Lung (tissue), 12 donors: ENCODE results near the gene ZNF48. TPM values are rescaled to one million over a fixed set of nuclear protein-coding genes. Genes with fewer than 3 reads are reported as not detected.

ENCODE experiments used
- ATAC-seq: fragments of 200-7000 bp; cut with Tn5 transposase; one replicate; pipeline ENCODE4 v1.9.1; 2020; ENCODE audit warnings: moderate number of reproducible peaks; ENCODE audit not compliant: insufficient read depth, low FRiP score
- DNase-seq, 3 donors: peaks; one replicate each; pipeline ENCODE4 v3.0.0-alpha.2; 2013 to 2017
- H3K27ac ChIP-seq, 2 donors: one replicate each; pipeline ENCODE4 v1.5.1; 2013; ENCODE audit warnings: mild to moderate bottlenecking in 2 of 2, moderate library complexity in 2 of 2, control low read depth in 1 of 2, inconsistent platforms in 1 of 2, low read depth in 1 of 2, low read length in 1 of 2
- H3K27me3 ChIP-seq, 3 donors: one replicate each; pipeline ENCODE4 v1.5.1; 2013; ENCODE audit warnings: low read length in 2 of 3; ENCODE audit not compliant: control insufficient read depth in 3 of 3, insufficient read depth in 3 of 3
- H3K36me3 ChIP-seq, 4 donors: one replicate each; pipeline ENCODE4 v1.5.1; 2013; ENCODE audit warnings: low read length in 4 of 4, mild to moderate bottlenecking in 1 of 4, moderate library complexity in 1 of 4; ENCODE audit not compliant: control insufficient read depth in 4 of 4, insufficient read depth in 4 of 4
- H3K4me1 ChIP-seq, 5 donors: one replicate each; pipeline ENCODE4 v1.5.1; 2013; ENCODE audit warnings: low read length in 5 of 5, mild to moderate bottlenecking in 2 of 5, moderate library complexity in 1 of 5; ENCODE audit not compliant: control insufficient read depth in 5 of 5, insufficient read depth in 5 of 5
- H3K4me3 ChIP-seq: one replicate; pipeline ENCODE4 v1.5.1; 2013; ENCODE audit warnings: mild to moderate bottlenecking, control low read depth, moderate library complexity
- H3K9ac ChIP-seq, 2 donors: one replicate each; pipeline ENCODE4 v1.5.1; 2013; ENCODE audit warnings: low read length in 2 of 2, control low read depth in 1 of 2; ENCODE audit not compliant: insufficient read depth in 1 of 2
- H3K9me3 ChIP-seq, 4 donors: one replicate each; pipeline ENCODE4 v1.5.1; 2013; ENCODE audit warnings: low read length in 3 of 4, mild to moderate bottlenecking in 1 of 4, moderate library complexity in 1 of 4; ENCODE audit not compliant: control insufficient read depth in 4 of 4, insufficient read depth in 3 of 4
- WGBS, 2 donors: extraction: QIAGEN DNeasy Blood & Tissue Kit; methylation state at CpG; one replicate each; pipeline ENCODE4 v1.1.7; 2013; 5-methylcytosine and 5-hydroxymethylcytosine counted together
- polyA plus RNA-seq, 2 donors: library from polyadenylated mRNA; stranded (reverse); fragments of 200-250 nt; gene quantifications; one replicate each; pipeline ENCODE4 v1.2.1, GENCODE V29; 2013
- total RNA-seq, 2 donors: library from RNA; depleted of rRNA in 1 of 2; stranded (reverse); fragments of >200 nt in 1 of 2; gene quantifications; one replicate each; pipeline ENCODE4 v1.2.1, GENCODE V29; 2014 to 2021
- TF ChIP-seq, protein P1 (sequence below): IDR thresholded peaks from 2 replicates; pipeline ENCODE4 v1.5.1; 2012; ENCODE audit warnings: mild to moderate bottlenecking; ENCODE audit errors: control extremely low read depth, extremely low read depth
- donor health status: control.
- donor health status: control.
- donor health status: Bipolar disorder and iron deficiency.
- donor health status: healthy.
- donor health status: DM: yes; HTN: yes; CAD: no.

The ZNF48 gene
- total and polyA plus RNA-seq, 4 donors, result 4.2 to 8.0 (median 5.0) TPM

DNA sequence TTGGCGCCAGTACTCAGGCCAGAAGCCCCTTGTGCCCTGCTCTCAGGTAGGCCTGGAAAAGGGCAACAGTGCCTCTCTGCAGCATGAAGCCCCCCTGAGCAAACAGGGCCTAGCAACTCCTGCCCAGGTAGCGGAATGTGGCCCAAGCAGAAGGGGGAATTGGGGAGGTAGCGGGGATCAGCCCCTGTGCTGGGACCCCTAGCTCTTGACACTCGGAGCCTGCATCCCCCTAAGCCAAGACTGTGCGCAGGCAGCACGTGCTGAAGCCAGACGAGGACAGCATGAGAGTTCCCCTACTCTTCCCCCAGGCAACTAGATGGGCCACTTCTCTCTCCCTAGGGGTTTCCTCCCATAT, 39.3 kb upstream of the ZNF48 start:
- ATAC-seq, result no peak
- 46 to 52% methylated on average over 7 of the region's 7 CpGs for WGBS, 2 donors
- peak overlapping the region; percentile 84 to 97 for H3K27ac ChIP-seq
- no peaks in the 10 kb centered on the region for H3K9me3 ChIP-seq
- peak overlapping the region; percentile 68 for H3K4me3 ChIP-seq
- H3K4me1 ChIP-seq, result peaks cover 5 to 30% (median 8%) of the 10 kb centered on the region in 5 donors
- no peaks in the 10 kb centered on the region for H3K27me3 ChIP-seq
- no peak for DNase-seq
- TF ChIP-seq, protein P1, sequence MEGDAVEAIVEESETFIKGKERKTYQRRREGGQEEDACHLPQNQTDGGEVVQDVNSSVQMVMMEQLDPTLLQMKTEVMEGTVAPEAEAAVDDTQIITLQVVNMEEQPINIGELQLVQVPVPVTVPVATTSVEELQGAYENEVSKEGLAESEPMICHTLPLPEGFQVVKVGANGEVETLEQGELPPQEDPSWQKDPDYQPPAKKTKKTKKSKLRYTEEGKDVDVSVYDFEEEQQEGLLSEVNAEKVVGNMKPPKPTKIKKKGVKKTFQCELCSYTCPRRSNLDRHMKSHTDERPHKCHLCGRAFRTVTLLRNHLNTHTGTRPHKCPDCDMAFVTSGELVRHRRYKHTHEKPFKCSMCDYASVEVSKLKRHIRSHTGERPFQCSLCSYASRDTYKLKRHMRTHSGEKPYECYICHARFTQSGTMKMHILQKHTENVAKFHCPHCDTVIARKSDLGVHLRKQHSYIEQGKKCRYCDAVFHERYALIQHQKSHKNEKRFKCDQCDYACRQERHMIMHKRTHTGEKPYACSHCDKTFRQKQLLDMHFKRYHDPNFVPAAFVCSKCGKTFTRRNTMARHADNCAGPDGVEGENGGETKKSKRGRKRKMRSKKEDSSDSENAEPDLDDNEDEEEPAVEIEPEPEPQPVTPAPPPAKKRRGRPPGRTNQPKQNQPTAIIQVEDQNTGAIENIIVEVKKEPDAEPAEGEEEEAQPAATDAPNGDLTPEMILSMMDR, result no peak
- H3K9ac ChIP-seq, result peak overlapping the region; percentile 83 to 90
- H3K36me3 ChIP-seq, result peaks cover 0 to 51% (median 18%) of the 10 kb centered on the region in 4 donors

DNA sequence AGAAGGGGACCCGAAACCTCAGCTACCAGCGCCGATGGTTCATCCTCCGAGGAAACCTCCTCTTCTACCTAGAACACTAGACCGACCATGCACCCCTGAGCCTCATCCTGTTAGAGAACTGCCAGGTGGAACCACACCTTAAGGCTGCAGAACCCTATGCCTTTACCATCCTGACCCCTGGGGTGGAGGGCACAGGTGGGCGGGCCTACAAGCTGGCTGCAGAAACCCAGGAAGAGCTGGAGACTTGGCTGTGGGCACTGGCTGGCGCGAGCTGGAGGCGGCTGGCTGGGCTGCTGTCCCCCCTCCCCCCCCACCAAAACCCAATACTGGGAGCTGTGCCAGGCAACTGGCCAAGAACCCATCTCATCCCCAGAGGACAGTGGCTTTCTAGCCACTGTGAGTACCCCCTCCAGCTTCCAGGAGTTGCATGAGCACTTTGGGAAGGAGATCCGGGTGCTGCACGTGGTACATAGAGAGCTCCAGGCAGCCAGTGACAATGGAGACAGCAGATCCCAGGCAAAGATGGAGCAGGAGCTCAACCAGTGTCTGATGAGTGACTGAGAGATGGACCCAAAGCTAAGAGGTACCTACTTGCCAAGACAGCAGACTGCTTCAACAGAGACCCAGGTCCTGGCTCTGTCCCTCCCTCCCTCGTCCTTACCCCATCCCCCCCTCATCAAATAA, 38.7 kb upstream of the ZNF48 start:
- no peaks in the 10 kb centered on the region for H3K27me3 ChIP-seq
- H3K9me3 ChIP-seq, result no peaks in the 10 kb centered on the region
- DNase-seq (no peak), ATAC-seq (no peak)
- 73 to 78% methylated on average over 12 of the region's 12 CpGs for WGBS, 2 donors
- H3K27ac ChIP-seq, result peak overlapping the region in 1 of 2 donors; percentile 97
- peaks cover 5 to 30% (median 8%) of the 10 kb centered on the region in 5 donors for H3K4me1 ChIP-seq
- no peak overlapping the region for H3K4me3 ChIP-seq
- TF ChIP-seq, protein P1, result no peak
- no peak overlapping the region for H3K9ac ChIP-seq
- H3K36me3 ChIP-seq, result peaks cover 0 to 49% (median 17%) of the 10 kb centered on the region in 4 donors

DNA sequence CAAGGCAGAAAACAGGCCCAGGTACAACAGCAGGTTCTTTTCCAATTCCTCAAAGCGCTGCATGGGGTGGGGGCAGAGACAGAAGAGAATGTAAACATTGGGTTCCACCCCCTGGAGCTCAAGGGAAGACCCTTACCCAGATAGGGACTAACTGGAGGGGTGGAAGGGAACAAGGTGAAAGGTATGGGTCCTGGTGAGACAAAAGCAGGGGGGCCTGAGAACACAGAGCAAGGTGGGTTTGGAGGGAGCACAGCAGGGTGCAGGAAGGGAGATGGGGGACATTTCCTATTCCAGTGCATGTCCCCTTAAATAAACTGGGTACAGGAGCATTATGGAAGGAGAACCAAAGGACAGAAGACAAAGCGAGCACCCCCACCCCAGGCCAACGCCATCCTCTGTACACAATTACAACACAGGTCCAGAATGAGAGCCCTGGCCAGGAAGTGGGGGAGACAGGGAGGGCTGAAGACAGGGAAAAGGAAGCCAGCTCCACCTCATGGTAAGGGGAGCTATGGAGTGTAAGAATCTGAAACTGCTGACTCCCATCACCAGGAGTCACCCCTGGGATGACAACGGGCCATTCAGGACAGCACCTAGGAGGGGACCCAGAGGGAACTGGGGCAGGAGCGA, 38.0 kb upstream of the ZNF48 start:
- Histone ChIP-seq H3K4me1 (peaks cover 5 to 25% (median 8%) of the 10 kb centered on the region in 5 donors), H3K4me3 (no peak overlapping the region), H3K36me3 (peaks cover 0 to 44% (median 15%) of the 10 kb centered on the region in 4 donors), H3K27me3 (no peaks in the 10 kb centered on the region), H3K27ac (peak overlapping the region in 1 of 2 donors; percentile 97), H3K9me3 (no peaks in the 10 kb centered on the region), H3K9ac (no peak overlapping the region)
- TF ChIP-seq, protein P1, result no peak
- ATAC-seq (no peak), DNase-seq (no peak)
- WGBS, 2 donors, result 64 to 71% methylated on average over 5 of the region's 5 CpGs
